Measurements from ENCODE around the gene FYB1. TPM values are rescaled to one million over a fixed set of nuclear protein-coding genes. Genes with fewer than 3 reads are reported as not detected.

Gene FYB1
- total RNA-seq, 1 donor from 2014 or later = not detected

- Histone ChIP-seq H3K27me3 (ENCODE audit: control insufficient read depth, insufficient read depth, low read length) (no peaks in the 10 kb centered on the region), H3K4me3 (ENCODE audit: low read depth, low read length) (no peak overlapping the region), H3K36me3 (ENCODE audit: control insufficient read depth, insufficient read depth, low read length) (no peaks in the 10 kb centered on the region)
- no peak for DNase-seq (ENCODE audit: low read depth)
- TF ChIP-seq CTCF (IDR thresholded peaks at IDR 0.05; ENCODE audit: insufficient read depth, low read length, poor library complexity, severe bottlenecking) = no peak
Measured at GRCh38 chr5:39120052-39120420, 99.3 kb downstream of the FYB1 start.

DNA sequence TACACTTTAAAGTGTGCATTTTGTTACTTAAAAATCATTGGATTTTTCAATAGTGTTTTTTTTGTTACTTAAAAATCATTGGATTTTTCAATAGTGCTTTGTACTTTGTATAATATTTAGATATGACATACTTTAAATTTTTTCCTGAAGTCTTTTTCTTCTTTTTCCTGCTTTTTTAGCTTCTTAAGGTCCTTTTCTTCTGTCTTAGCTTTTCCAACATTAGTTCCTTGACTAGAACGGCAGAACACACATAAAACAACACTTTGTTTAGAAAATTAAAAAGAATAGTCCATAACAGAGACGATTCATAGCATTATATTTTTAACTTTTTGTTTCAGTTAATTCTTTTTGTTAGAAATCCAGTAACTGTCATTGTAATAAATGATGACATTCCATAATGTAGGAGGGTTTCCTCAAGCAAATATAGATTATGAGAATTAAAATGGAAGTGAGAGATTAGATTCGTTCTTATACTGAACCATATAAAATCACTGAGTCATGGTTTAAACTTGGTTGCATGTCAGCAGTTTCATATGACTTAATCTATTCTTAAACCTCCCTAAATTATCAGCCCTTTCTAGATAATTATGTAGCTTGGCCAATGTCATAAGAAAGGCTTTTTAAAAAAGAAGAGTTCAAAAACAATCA, 99.8 kb downstream of the FYB1 start:
- Histone ChIP-seq H3K36me3 (ENCODE audit: control insufficient read depth, insufficient read depth, low read length) (no peaks in the 10 kb centered on the region), H3K27me3 (ENCODE audit: control insufficient read depth, insufficient read depth, low read length) (no peaks in the 10 kb centered on the region), H3K4me3 (ENCODE audit: low read depth, low read length) (no peak overlapping the region)
- no peak for TF ChIP-seq CTCF (IDR thresholded peaks at IDR 0.05; ENCODE audit: insufficient read depth, low read length, poor library complexity, severe bottlenecking)
- DNase-seq (ENCODE audit: low read depth) = no peak

GRCh38 chr5:39118638-39119037, 100.7 kb downstream of the FYB1 start:
- no peak for DNase-seq (ENCODE audit: low read depth)
- Histone ChIP-seq H3K36me3 (ENCODE audit: control insufficient read depth, insufficient read depth, low read length) (no peaks in the 10 kb centered on the region), H3K27me3 (ENCODE audit: control insufficient read depth, insufficient read depth, low read length) (no peaks in the 10 kb centered on the region), H3K4me3 (ENCODE audit: low read depth, low read length) (no peak overlapping the region)
- no peak for TF ChIP-seq CTCF (IDR thresholded peaks at IDR 0.05; ENCODE audit: insufficient read depth, low read length, poor library complexity, severe bottlenecking)

GRCh38 chr5:39117401-39117800, 102.0 kb downstream of the FYB1 start:
- DNase-seq (ENCODE audit: low read depth) = no peak
- no peaks in the 10 kb centered on the region for H3K27me3 ChIP-seq (ENCODE audit: control insufficient read depth, insufficient read depth, low read length)
- no peaks in the 10 kb centered on the region for H3K36me3 ChIP-seq (ENCODE audit: control insufficient read depth, insufficient read depth, low read length)
- H3K4me3 ChIP-seq (ENCODE audit: low read depth, low read length) = no peak overlapping the region
- TF ChIP-seq CTCF (IDR thresholded peaks at IDR 0.05; ENCODE audit: insufficient read depth, low read length, poor library complexity, severe bottlenecking) = no peak

GRCh38 chr5:39116344-39117170, 102.8 kb downstream of the FYB1 start:
- DNase-seq (ENCODE audit: low read depth) = no peak
- Histone ChIP-seq H3K36me3 (ENCODE audit: control insufficient read depth, insufficient read depth, low read length) (no peaks in the 10 kb centered on the region), H3K27me3 (ENCODE audit: control insufficient read depth, insufficient read depth, low read length) (no peaks in the 10 kb centered on the region), H3K4me3 (ENCODE audit: low read depth, low read length) (no peak overlapping the region)
- no peak for TF ChIP-seq CTCF (IDR thresholded peaks at IDR 0.05; ENCODE audit: insufficient read depth, low read length, poor library complexity, severe bottlenecking)

Data from kidney epithelial cell (primary cell).